ENCODE data around the gene GFPT2. TPM values are rescaled to one million over a fixed set of nuclear protein-coding genes. Genes with fewer than 3 reads are reported as not detected.

Gene GFPT2
- polyA plus RNA-seq, 3 donors = 3.4 to 149 (median 83.0) TPM

DNA sequence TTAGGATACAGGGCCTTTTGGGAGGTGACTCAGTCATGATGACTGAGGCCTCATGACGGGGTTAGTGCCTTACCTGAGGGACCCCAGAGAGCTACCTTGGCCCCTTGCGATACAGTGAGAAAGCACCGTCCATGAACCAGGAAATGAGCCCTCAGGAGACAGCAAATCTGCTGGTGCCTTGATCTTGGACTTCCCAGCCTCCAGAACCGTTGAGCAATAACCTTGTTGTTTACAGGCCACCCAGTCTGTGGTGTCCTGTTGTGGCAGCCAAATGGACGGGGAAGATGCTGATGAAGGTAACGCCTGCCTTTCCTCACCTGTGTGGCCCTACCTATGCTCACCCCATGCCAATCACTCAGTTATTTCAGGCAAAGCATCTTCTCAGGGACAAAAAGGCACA is 5.6 kb upstream of the GFPT2 start:
- H3K27ac ChIP-seq (ENCODE audit: low read depth, low read length) = no peak overlapping the region
- 88 to 91% (median 89%) methylated on average over 6 of the region's 6 CpGs for whole genome bisulfite sequencing, 3 donors

DNA sequence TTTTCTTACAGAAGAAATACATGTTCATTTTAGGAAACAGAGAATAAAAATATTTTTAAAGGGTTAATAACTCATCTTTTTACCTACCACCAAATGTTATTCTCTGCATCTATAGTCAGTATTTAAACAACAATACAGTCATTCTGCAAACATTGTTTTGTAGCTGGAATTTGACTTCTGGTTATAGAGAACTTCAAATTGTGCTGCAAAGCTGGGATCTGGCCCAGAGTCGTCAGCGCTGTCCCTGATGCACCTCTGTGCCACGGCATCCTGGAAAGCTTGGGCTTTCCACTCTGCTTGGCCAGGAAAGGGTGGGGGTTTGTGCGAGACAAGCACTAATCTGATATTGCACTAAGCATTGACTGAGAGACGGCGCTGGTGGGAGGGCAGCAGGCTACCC is 5.0 kb upstream of the GFPT2 start:
- 90 to 93% (median 92%) methylated on average over 6 of the region's 6 CpGs for WGBS, 3 donors
- H3K27ac ChIP-seq (ENCODE audit: low read depth, low read length) = no peak overlapping the region

DNA sequence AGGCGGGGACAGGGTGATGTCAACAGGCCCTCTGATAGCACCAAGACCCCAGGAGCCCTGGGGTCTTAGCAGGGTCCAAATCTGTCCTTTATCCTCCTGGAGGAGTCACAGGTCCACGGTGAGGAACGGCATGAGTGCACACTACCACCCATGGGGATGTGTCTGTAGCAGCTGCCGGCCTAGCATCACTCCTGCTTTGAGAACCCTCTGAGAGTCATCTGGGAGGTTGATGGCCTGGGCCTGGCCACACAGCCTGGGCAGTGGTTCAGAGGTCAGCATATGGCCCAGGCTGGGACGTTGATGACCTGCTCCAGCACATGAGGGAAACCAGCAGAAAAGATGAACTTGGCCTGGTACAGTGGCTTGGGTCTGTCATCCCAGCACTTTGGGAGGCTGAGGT is 1.8 kb upstream of the GFPT2 start:
- WGBS, 3 donors = 90 to 95% (median 94%) methylated on average over 5 of the region's 5 CpGs
- no peak overlapping the region for H3K27ac ChIP-seq (ENCODE audit: low read depth, low read length)

DNA sequence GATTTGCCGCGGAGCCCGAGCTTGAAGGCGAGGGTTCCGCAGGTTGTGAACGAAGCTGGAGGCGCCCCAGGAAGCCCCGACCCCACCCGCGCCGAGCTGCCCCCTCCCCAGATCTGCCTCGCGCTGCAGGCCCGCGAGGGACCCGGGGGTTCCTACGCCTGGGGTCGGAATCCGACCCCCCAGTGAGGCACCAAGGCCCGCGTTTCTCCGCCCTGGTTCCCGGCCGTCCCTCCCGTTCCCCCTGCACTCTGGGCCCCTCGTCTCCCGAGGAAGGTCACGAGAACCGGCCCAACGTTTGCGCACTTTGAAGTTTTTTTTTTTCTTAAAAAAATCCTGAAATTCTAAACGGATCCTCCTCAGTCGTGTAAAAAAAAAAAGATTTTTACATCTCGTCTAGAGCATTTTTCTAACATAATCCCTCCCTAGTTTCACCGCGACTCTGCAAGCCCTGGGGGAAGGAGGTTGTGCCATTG is 880 bp upstream of the GFPT2 start:
- 1 to 5% (median 2%) methylated on average over 33 to 36 of the region's 36 CpGs for WGBS, 3 donors
- H3K27ac ChIP-seq (ENCODE audit: low read depth, low read length) = no peak overlapping the region

DNA sequence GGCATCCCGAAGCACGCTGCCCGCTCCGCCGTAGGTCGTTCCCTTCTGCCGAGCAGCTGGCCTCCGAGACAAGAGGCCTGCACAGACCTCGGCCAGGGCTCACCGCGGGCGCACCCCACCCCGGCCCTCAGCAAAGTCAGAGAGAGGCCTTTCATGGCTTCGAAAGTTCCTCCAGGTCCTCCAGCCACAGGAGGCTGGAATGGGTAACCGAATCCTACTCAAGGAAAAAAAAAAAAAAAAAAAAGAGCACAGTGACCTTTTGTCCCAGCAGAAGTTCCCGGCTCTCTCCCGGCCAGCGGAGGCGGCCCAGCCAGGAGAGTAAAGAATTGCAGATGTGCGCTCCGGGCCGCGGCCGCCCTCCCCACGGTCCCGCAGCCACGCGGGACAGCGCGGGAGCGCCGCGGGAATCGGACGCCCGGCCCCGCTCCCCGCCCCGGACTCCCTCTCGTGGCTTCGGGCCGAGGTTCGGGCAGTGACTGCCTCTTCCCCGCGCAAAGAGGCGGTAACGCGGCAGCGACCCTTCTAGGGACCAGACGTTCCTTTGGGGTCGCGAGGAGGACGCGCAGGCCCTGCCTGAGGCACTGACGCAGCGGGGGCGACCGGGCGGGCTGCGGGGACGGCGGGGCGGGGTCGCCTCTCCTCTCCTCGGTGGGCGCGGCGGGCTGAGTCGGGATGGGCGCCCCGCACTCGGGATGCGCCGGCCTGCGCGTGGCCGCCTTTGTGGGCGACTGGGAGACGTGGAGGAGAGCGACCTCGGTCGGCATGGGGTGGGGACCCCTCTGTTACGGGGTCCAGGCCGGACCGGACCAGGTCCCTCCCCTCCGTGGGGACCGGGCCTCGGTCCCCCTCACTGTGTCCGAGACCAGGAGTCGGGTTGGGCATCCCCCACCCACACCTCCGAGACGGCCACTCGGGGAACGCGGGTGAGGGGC is 754 bp downstream of the GFPT2 start:
- 5 to 13% (median 8%) methylated on average over 79 to 95 of the region's 95 CpGs for WGBS, 3 donors
- peak overlapping the region; percentile 34 for H3K27ac ChIP-seq (ENCODE audit: low read depth, low read length)

DNA sequence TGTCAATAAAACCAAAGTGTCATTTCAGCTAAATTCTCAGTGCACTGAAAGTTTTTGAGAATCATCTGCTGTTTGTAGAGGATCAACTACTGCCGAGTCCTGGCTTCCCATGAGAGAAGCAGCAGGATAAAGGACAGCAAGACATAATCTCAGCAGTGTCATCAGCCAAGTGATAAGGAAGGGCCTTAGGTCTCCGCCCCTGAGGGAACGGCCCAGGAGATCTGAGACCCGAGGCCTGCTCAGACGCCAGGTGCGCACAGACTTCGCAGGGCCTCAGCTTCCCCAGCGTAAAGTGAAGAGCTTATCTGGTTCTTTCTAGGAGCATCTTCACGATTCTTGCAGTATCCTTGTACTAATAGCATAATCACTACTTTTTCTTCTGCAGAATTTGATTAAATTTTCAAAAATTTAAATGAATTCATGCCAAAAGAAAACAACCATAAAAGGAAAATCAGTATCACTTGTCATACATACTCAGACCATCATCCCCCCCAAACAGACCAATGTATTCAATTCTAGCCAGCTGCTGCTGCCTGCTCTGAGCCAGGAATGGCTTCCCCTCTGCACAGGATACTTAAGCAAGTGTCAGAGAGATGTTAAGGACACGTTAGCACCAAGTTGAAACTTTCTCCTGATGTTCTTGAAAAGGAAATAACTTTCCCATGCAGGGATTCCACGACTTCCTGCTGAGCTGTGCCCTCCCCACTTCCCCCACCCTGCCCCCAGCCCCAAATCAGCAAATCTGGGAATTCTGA is 2.2 kb downstream of the GFPT2 start:
- WGBS, 3 donors = 61 to 85% (median 66%) methylated on average over 11 of the region's 11 CpGs
- no peak overlapping the region for H3K27ac ChIP-seq (ENCODE audit: low read depth, low read length)

DNA sequence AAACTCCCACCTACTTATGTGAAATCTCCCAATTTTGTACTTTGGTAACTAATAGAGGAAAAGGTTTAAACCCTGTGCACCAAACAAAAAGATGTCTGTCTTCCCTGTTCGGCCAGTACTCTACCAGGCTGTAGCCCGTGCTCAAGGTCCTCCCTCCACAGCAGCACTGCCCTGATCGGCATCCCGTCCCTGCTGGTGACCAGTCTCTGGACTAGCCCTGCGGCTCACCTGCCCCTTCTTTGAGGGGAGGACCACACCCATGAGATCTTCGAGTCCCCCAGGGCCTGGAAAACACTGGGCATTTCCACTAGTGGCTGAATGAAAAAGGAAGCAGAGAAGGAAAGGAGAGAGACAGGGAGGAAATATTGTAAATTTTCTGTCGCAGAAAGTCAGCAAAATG is 2.8 kb downstream of the GFPT2 start:
- no peak overlapping the region for H3K27ac ChIP-seq (ENCODE audit: low read depth, low read length)
- 72 to 81% (median 81%) methylated on average over 7 of the region's 7 CpGs for WGBS, 3 donors

DNA sequence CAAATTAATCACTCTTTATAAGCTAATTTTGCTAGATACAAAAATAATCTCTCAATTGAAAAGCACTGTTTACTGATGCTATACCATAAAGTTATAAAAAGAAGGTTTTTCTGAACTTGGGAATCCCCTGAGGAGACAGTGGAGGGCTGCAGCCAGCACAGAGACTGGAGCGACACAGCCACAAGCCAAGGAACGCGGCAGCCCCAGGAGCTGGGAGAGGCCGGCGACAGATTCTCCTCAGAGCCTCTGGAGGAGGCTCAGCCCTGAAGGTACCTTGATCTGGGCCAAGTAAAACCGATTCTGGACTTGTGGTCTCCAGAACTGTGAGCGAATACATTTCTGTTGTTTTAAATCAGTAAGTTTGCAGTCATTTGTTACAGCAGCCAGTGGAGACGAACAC is 3.7 kb downstream of the GFPT2 start:
- no peak overlapping the region for H3K27ac ChIP-seq (ENCODE audit: low read depth, low read length)
- WGBS, 3 donors = 83 to 88% (median 85%) methylated on average over 8 of the region's 8 CpGs

DNA sequence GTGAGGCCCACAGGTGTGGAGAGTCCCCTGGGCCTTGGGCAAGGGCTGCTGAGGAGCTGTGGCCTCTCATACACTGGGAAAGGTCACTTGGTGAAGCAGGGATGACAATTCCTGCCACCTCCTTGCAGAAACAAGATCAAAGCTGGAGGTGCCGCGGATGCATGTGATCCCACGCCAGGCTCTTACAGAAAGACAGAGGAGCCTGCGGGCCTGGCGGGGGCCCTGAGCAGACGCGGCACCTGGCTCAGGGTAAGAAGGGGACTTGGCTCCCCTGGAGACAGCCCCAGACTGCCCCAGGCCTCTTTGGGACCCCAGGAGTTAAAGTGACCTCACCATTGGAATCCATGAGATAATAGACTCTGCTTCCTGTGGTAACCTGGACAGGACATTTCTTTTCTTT is 4.8 kb downstream of the GFPT2 start:
- 92 to 95% (median 95%) methylated on average over 7 of the region's 7 CpGs for WGBS, 3 donors
- no peak overlapping the region for H3K27ac ChIP-seq (ENCODE audit: low read depth, low read length)

DNA sequence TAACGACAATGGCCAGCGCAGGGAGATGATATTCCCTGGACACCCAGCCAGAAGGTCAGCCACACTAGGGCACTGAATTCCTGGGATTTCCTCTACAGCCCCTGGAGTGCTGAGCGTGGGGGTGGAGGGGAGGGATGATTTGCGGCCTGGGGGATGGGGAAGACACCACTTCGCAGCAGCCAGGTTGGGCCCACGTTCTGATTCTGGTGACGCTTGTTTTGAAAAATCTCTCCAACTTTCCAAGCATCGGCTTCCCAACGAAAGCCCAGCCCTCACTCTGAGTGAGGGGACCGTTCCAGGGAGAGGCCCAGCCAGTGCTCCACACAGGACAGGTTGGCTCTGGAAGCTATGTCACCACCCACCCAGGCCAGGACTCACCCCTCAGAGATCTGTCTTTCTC is 5.4 kb downstream of the GFPT2 start:
- WGBS, 3 donors = 56 to 85% (median 69%) methylated on average over 10 of the region's 10 CpGs
- no peak overlapping the region for H3K27ac ChIP-seq (ENCODE audit: low read depth, low read length)

DNA sequence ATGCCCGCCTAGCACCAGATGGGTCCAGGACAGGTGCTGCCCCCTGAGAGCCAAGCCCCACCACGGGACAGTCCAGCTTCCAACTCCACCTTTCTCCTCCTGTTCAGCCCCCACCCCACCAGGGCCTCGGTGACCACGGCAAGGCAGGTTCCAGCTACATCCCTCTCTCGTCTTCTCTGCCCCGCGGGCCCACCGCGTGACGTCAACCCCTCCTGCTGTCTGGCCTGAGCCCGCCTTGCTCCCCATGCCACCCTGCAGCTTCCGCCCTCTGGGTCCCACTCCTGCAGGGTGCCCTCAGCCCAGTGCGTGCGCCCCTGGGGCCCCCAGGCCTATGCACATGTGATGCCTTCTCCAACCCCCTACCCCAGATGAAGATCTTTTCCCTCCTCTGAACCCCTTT is 6.8 kb downstream of the GFPT2 start:
- no peak overlapping the region for H3K27ac ChIP-seq (ENCODE audit: low read depth, low read length)
- WGBS, 3 donors = 91 to 94% (median 94%) methylated on average over 13 to 14 of the region's 14 CpGs

DNA sequence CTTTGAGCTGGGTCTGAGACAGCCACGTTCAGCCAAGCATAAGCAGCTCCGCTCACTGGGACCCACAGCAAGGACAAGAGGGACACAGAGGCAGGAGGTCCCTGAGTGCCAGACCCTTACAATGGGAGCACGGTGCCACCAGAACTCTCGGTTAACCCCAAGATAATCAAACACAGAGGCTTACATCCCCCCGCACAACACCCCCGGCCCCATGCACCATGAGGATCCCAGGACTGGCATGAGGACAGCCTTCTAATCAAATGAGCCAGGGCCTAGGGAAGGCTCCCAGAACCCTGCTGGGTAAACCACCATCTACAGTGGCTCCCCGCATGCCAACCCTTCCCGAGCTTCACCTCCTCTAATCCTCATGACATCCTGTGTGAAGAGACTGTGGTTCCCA is 7.4 kb downstream of the GFPT2 start:
- WGBS, 3 donors = 92 to 96% (median 95%) methylated on average over 8 of the region's 8 CpGs
- H3K27ac ChIP-seq (ENCODE audit: low read depth, low read length) = no peak overlapping the region

DNA sequence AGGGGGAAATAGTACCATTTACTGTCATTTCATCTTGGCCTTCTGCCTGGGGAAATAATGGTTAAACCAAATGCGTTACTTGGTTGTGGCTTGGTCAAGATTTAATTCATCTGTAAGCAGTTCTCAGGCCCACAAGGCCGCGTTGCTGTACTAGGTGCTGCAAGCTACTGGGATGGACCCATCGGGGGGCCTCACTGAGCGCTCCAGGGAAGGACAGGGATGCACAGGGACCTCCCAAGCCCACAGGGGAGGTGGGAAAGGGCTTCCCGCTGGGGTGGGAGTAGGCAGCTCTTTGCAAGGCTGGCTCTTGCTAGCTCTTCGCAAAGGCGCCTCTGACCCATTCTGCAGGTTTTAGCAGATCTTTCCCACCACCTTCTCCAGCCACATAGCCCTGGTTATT is 8.0 kb downstream of the GFPT2 start:
- 83 to 87% (median 86%) methylated on average over 8 of the region's 8 CpGs for WGBS, 3 donors
- H3K27ac ChIP-seq (ENCODE audit: low read depth, low read length) = no peak overlapping the region

DNA sequence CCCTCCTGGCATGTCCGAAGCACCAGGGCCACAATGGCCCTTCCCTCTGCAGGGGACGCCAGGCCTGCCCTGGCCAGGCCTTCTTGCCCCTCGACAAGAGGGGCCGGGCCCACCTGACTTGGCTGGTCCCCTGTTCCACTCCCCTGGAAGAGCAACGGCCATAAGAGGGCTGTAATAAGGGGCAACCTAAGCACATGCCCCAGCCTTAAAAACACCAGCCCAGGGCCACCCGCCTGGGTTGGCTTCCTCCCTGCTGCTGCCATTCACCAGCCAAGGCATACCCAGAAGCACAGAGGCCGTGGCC is 8.5 kb downstream of the GFPT2 start:
- 88 to 95% (median 92%) methylated on average over 7 of the region's 7 CpGs for WGBS, 3 donors
- H3K27ac ChIP-seq (ENCODE audit: low read depth, low read length) = no peak overlapping the region

DNA sequence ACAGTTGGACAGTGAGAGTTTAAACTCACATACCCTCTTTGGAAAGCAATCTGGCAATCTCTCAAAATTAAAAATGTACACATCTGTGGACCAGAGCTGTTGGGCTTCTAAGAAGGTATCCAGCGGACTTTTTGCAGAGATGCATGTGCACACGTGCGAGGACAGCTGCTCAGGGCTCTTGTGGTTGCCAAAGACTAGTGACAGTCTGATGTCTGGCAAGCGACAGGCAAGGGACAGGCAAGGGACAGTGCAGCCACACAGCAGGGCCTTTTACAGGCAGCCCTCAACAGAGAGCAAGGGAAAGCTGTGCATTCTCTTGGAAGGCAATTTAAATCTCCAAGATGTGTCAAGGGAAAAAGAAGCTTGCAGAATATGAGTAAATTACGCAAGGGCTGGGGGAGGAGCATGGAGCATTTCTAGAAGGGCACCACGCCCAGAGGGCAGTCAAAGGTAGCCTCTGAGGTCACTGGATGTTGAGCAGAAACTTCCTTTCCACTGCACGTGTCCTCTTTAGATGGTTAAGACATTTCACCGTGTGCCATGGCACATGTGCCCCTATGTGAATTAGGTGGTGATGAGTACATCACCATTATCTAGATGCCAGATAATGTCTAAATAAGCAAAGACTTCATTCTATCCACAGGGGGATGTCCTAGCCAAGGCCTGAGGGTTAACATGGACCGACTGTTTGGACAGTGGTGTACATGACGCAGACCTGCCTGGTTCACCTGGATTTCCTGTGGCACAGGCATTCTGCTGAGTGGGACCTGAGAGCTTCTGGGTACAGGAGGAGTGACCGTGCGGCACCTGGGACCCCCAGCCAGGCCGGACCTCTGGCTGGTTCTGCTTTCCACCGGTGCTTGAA is 9.1 kb downstream of the GFPT2 start:
- H3K27ac ChIP-seq (ENCODE audit: low read depth, low read length) = no peak overlapping the region
- 58 to 80% (median 61%) methylated on average over 14 of the region's 14 CpGs for WGBS, 3 donors

DNA sequence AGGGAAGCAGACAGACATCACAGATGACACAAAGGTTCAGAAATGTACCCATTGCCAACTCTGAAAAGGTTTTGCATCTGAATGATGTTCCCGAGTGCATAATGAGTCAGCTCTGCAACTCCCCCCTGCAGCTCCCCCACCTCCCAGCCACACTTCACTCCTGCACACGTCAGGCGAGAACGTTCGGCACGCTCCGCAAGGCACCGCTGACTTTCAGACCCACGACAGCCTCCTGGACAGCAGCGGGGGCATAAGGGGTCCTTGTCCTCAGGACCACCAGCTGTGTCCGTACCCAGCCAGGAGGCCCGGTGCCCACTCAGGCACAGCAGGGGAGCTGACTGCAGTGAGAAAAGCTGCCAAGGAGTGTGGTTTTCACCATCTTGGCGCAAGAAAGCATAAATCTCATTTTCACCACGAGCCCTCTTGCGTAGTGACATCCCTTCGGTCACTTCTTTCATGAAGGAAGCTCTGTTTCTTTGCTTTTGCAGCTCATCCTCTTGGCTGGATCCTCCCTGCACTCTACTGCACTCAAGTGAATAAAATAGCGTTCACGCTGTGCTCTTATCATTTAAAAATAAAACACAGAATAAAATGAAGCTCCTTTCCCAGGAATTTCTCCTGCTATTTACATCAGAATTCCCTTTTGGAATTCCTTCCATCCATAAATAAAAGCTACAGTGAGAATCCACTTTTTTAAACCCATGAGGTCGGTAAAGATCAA is 9.9 kb downstream of the GFPT2 start:
- WGBS, 3 donors = 24 to 62% (median 28%) methylated on average over 19 of the region's 19 CpGs
- H3K27ac ChIP-seq (ENCODE audit: low read depth, low read length) = no peak overlapping the region

DNA sequence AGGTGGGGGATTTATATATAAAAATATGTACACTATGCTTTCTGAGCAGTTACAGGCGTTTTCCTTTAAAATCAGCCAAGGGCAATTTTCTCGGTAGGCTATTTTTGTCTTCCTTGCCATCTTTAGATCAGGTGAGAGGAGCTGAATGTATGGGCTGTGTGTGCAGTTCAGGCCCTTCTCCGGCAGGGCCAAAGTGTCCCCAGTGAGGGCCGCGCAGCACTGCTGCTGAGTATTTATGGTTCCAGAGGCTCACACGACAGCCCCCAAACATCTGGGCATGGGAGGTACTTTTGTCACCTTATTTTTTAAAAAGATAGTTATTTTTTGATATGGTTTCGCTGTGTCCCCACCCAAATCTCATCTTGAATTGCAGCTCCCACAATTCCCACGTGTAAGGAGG is 11.5 kb downstream of the GFPT2 start:
- WGBS, 3 donors = 89 to 95% (median 94%) methylated on average over 8 of the region's 8 CpGs

DNA sequence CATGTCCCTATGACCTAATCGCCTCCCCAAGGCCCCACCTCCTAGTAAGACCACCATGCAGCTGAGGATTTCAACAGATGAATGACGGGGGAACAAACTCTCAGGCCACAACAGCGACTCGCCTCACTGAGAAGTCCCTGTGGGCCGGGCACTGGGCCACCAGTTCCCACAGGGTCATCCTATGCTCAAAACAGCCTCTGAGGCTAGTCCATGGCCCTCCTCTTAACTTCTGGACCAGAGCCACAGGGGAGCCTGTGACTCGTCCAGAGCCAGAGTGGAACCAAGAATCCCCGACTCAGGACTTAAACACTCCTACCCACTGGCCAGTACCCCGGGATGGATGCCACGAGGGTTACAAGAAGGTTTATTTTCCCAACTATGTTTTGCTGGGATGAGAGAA is 12.3 kb downstream of the GFPT2 start:
- 65 to 84% (median 68%) methylated on average over 9 of the region's 9 CpGs for WGBS, 3 donors
- no peak overlapping the region for H3K27ac ChIP-seq (ENCODE audit: low read depth, low read length)

More for the DNA sequence above, 11.5 kb downstream of the GFPT2 start:
- H3K27ac ChIP-seq (ENCODE audit: low read depth, low read length) = no peak overlapping the region

All from adipose tissue (tissue), 3 donors.